OCI-LY7 (cell line): Measurements from ENCODE around the gene SCAF8.

Source experiments
- EZH2phosphoT487 ChIP-seq: fragments of 200-600 bp; sonication (generic); IDR thresholded peaks from 2 replicates; pipeline ENCODE4 v1.6.1; 2018; ENCODE audit warnings: low read depth, borderline replicate concordance, mild to moderate bottlenecking, mixed run types, antibody characterized with exemption, low read length, moderate library complexity, mixed read lengths
- TF ChIP-seq, protein P1 (sequence below): fragments of 200-600 bp; sonication (generic); conservative IDR thresholded peaks from 2 replicates; pipeline ENCODE4 v1.5.1; 2014; ENCODE audit warnings: mild to moderate bottlenecking, antibody characterized with exemption, low read length, moderate library complexity, mixed read lengths

DNA sequence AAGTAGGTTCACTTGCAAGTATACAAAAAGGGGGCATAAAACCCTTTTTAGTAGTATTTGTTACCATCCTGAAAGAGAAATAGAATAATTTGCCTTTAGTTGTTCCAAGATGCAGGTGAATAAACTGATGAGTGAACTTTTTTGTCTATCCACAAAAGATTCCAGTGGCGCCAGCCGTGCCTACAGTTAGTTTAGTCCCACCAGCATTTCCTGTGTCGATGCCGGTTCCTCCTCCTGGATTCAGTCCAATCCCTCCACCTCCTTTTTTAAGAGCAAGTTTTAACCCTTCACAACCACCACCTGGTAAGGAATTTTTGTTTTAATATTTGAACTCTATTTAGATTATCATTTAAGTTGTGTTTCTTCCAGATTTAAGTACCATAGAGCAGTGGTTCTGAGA is 90.9 kb downstream of the SCAF8 start:
- TF ChIP-seq, protein P1, sequence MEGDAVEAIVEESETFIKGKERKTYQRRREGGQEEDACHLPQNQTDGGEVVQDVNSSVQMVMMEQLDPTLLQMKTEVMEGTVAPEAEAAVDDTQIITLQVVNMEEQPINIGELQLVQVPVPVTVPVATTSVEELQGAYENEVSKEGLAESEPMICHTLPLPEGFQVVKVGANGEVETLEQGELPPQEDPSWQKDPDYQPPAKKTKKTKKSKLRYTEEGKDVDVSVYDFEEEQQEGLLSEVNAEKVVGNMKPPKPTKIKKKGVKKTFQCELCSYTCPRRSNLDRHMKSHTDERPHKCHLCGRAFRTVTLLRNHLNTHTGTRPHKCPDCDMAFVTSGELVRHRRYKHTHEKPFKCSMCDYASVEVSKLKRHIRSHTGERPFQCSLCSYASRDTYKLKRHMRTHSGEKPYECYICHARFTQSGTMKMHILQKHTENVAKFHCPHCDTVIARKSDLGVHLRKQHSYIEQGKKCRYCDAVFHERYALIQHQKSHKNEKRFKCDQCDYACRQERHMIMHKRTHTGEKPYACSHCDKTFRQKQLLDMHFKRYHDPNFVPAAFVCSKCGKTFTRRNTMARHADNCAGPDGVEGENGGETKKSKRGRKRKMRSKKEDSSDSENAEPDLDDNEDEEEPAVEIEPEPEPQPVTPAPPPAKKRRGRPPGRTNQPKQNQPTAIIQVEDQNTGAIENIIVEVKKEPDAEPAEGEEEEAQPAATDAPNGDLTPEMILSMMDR, result no peak
- no peak for TF ChIP-seq EZH2phosphoT487
